ENCODE results near the gene TNS3.

Gene TNS3

GRCh38 chr7:47391726-47392125 is 190.2 kb downstream of the TNS3 start:
- no peaks in the 10 kb centered on the region for H3K27me3 ChIP-seq (replicated peaks in 2 of 5; ENCODE audit: control insufficient read depth in 4 of 5, insufficient read depth in 5 of 5, low read length in 4 of 5)
- ChIA-PET POLR2A (no interaction called here), CTCF (no interaction called here)
- peaks cover 11 to 93% (median 70%) of the 10 kb centered on the region in 4 experiments for H3K36me3 ChIP-seq (ENCODE audit: control insufficient read depth in 4 of 4, insufficient read depth in 4 of 4, low read length in 3 of 4)
- no peak overlapping the region for H3K27ac ChIP-seq (ENCODE audit: insufficient read depth in 1 of 2, low read depth in 1 of 2, low read length in 2 of 2, poor library complexity in 1 of 2, severe bottlenecking in 2 of 2)
- H3K4me3 ChIP-seq (ENCODE audit: control insufficient read depth in 1 of 7, extremely low read depth in 1 of 7, insufficient read depth in 4 of 7, low read depth in 2 of 7, low read length in 6 of 7): no peak overlapping the region
- no peak for DNase-seq
- H3K9me3 ChIP-seq (ENCODE audit: control extremely low read depth in 1 of 5, control insufficient read depth in 4 of 5, insufficient read depth in 2 of 5, low read depth in 1 of 5, low read length in 4 of 5): no peaks in the 10 kb centered on the region
- H3K4me1 ChIP-seq (ENCODE audit: control extremely low read depth in 1 of 4, control insufficient read depth in 4 of 4, insufficient read depth in 4 of 4, low read length in 3 of 4): no peaks in the 10 kb centered on the region
- 93% methylated on average over 11 of the region's 11 CpGs for WGBS (ENCODE audit: insufficient coverage)

GRCh38 chr7:47390914-47391313 is 191.0 kb downstream of the TNS3 start:
- H3K27me3 ChIP-seq (replicated peaks in 2 of 5; ENCODE audit: control insufficient read depth in 4 of 5, insufficient read depth in 5 of 5, low read length in 4 of 5): no peaks in the 10 kb centered on the region
- H3K27ac ChIP-seq (ENCODE audit: insufficient read depth in 1 of 2, low read depth in 1 of 2, low read length in 2 of 2, poor library complexity in 1 of 2, severe bottlenecking in 2 of 2): no peak overlapping the region
- 83% methylated on average over 8 of the region's 8 CpGs for WGBS (ENCODE audit: insufficient coverage)
- DNase-seq: no peak
- ChIA-PET POLR2A (no interaction called here), CTCF (no interaction called here)
- peaks cover 11 to 93% (median 66%) of the 10 kb centered on the region in 4 experiments for H3K36me3 ChIP-seq (ENCODE audit: control insufficient read depth in 4 of 4, insufficient read depth in 4 of 4, low read length in 3 of 4)
- no peak overlapping the region for H3K4me3 ChIP-seq (ENCODE audit: control insufficient read depth in 1 of 7, extremely low read depth in 1 of 7, insufficient read depth in 4 of 7, low read depth in 2 of 7, low read length in 6 of 7)
- no peaks in the 10 kb centered on the region for H3K4me1 ChIP-seq (ENCODE audit: control extremely low read depth in 1 of 4, control insufficient read depth in 4 of 4, insufficient read depth in 4 of 4, low read length in 3 of 4)
- no peaks in the 10 kb centered on the region for H3K9me3 ChIP-seq (ENCODE audit: control extremely low read depth in 1 of 5, control insufficient read depth in 4 of 5, insufficient read depth in 2 of 5, low read depth in 1 of 5, low read length in 4 of 5)

DNA sequence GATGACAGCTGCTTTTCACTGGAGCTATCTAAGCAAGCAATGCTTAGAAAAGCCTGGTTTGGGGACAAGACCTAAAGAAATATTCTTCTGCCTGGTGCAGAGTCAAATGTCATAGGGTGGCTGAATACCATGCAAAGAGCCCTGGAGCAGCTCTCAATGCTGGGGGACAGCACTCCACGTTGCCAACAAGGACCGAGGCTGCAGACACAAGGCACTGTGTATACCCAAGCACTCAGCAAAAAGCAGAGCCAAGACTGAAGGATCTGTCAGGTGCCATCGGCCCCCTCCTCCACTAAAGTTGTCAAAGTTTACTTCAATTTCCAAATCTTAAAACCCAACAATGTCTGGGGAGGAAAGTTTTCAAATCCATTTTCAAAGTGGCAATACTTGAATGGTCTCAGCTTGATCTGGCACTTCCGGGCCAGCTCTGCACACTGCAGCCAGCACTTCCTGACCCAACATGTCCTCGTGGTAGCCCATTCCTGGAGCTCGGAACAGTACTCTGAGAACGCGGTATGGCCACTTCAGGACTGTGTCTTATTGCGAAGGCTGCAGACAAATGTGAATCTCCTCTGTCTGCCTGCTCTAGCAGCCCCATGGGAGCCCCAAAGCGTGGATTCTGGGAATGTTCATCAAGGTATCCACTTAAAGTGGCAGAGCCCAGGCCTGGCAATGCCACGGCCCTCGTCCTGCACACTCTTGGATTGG is 191.8 kb downstream of the TNS3 start:
- H3K27me3 ChIP-seq (replicated peaks in 2 of 5; ENCODE audit: control insufficient read depth in 4 of 5, insufficient read depth in 5 of 5, low read length in 4 of 5): no peaks in the 10 kb centered on the region
- H3K4me1 ChIP-seq (ENCODE audit: control extremely low read depth in 1 of 4, control insufficient read depth in 4 of 4, insufficient read depth in 4 of 4, low read length in 3 of 4): no peaks in the 10 kb centered on the region
- 97% methylated on average over 10 of the region's 12 CpGs for WGBS (ENCODE audit: insufficient coverage)
- no peak for DNase-seq
- peaks cover 11 to 90% (median 64%) of the 10 kb centered on the region in 4 experiments for H3K36me3 ChIP-seq (ENCODE audit: control insufficient read depth in 4 of 4, insufficient read depth in 4 of 4, low read length in 3 of 4)
- ChIA-PET CTCF (no interaction called here), POLR2A (no interaction called here)
- no peak overlapping the region for H3K4me3 ChIP-seq (ENCODE audit: control insufficient read depth in 1 of 7, extremely low read depth in 1 of 7, insufficient read depth in 4 of 7, low read depth in 2 of 7, low read length in 6 of 7)
- H3K27ac ChIP-seq (ENCODE audit: insufficient read depth in 1 of 2, low read depth in 1 of 2, low read length in 2 of 2, poor library complexity in 1 of 2, severe bottlenecking in 2 of 2): no peak overlapping the region
- no peaks in the 10 kb centered on the region for H3K9me3 ChIP-seq (ENCODE audit: control extremely low read depth in 1 of 5, control insufficient read depth in 4 of 5, insufficient read depth in 2 of 5, low read depth in 1 of 5, low read length in 4 of 5)

GRCh38 chr7:47389171-47389922 is 192.6 kb downstream of the TNS3 start:
- H3K4me3 ChIP-seq (ENCODE audit: control insufficient read depth in 1 of 7, extremely low read depth in 1 of 7, insufficient read depth in 4 of 7, low read depth in 2 of 7, low read length in 6 of 7): no peak overlapping the region
- H3K27me3 ChIP-seq (replicated peaks in 2 of 5; ENCODE audit: control insufficient read depth in 4 of 5, insufficient read depth in 5 of 5, low read length in 4 of 5): no peaks in the 10 kb centered on the region
- H3K4me1 ChIP-seq (ENCODE audit: control extremely low read depth in 1 of 4, control insufficient read depth in 4 of 4, insufficient read depth in 4 of 4, low read length in 3 of 4): no peaks in the 10 kb centered on the region
- H3K36me3 ChIP-seq (ENCODE audit: control insufficient read depth in 4 of 4, insufficient read depth in 4 of 4, low read length in 3 of 4): peaks cover 6 to 90% (median 61%) of the 10 kb centered on the region in 4 experiments
- CTCF ChIA-PET: no interaction called here
- no peaks in the 10 kb centered on the region for H3K9me3 ChIP-seq (ENCODE audit: control extremely low read depth in 1 of 5, control insufficient read depth in 4 of 5, insufficient read depth in 2 of 5, low read depth in 1 of 5, low read length in 4 of 5)
- no peak for DNase-seq
- WGBS (ENCODE audit: insufficient coverage): 98% methylated on average over 16 of the region's 16 CpGs
- H3K27ac ChIP-seq (ENCODE audit: insufficient read depth in 1 of 2, low read depth in 1 of 2, low read length in 2 of 2, poor library complexity in 1 of 2, severe bottlenecking in 2 of 2): no peak overlapping the region
- POLR2A ChIA-PET: no interaction called here

DNA sequence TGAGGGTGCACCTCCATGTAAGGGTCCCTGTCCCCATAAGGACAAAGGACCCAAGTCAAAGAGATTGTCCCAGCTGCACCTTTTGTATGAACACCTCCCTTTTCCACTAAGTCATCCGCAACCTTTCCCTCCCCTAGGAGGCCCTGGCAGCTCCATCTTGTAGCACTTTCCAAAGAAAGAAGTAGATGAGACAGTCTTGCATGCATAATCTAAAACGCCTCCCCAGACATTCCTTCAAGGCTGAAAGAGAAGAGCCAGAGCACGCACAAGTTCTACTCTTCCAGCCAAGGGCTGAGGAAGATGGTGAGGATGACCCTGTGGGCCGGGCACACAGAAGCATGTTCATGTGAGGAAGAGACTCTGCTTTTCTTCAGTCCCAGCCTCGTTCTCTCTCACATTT is 194.4 kb downstream of the TNS3 start:
- H3K27ac ChIP-seq (ENCODE audit: insufficient read depth in 1 of 2, low read depth in 1 of 2, low read length in 2 of 2, poor library complexity in 1 of 2, severe bottlenecking in 2 of 2): no peak overlapping the region
- H3K4me3 ChIP-seq (ENCODE audit: control insufficient read depth in 1 of 7, extremely low read depth in 1 of 7, insufficient read depth in 4 of 7, low read depth in 2 of 7, low read length in 6 of 7): no peak overlapping the region
- no peak for DNase-seq
- no peaks in the 10 kb centered on the region for H3K4me1 ChIP-seq (ENCODE audit: control extremely low read depth in 1 of 4, control insufficient read depth in 4 of 4, insufficient read depth in 4 of 4, low read length in 3 of 4)
- no peaks in the 10 kb centered on the region for H3K27me3 ChIP-seq (replicated peaks in 2 of 5; ENCODE audit: control insufficient read depth in 4 of 5, insufficient read depth in 5 of 5, low read length in 4 of 5)
- peaks cover 10 to 89% (median 61%) of the 10 kb centered on the region in 4 experiments for H3K36me3 ChIP-seq (ENCODE audit: control insufficient read depth in 4 of 4, insufficient read depth in 4 of 4, low read length in 3 of 4)
- CTCF ChIA-PET: no interaction called here
- WGBS (ENCODE audit: insufficient coverage): 100% methylated on average over 4 of the region's 5 CpGs
- no peaks in the 10 kb centered on the region for H3K9me3 ChIP-seq (ENCODE audit: control extremely low read depth in 1 of 5, control insufficient read depth in 4 of 5, insufficient read depth in 2 of 5, low read depth in 1 of 5, low read length in 4 of 5)
- POLR2A ChIA-PET: no interaction called here

GRCh38 chr7:47386273-47386835 is 195.6 kb downstream of the TNS3 start:
- DNase-seq: no peak
- H3K36me3 ChIP-seq (ENCODE audit: control insufficient read depth in 4 of 4, insufficient read depth in 4 of 4, low read length in 3 of 4): peaks cover 10 to 88% (median 55%) of the 10 kb centered on the region in 4 experiments
- CTCF ChIA-PET: interaction anchor here (1.4 kb wide), 1 partner anchor 9 kb away, joined by 3 read pairs; no protein-coding TSS in a partner anchor
- H3K4me1 ChIP-seq (ENCODE audit: control extremely low read depth in 1 of 4, control insufficient read depth in 4 of 4, insufficient read depth in 4 of 4, low read length in 3 of 4): no peaks in the 10 kb centered on the region
- no peaks in the 10 kb centered on the region for H3K27me3 ChIP-seq (replicated peaks in 2 of 5; ENCODE audit: control insufficient read depth in 4 of 5, insufficient read depth in 5 of 5, low read length in 4 of 5)
- no peak overlapping the region for H3K27ac ChIP-seq (ENCODE audit: insufficient read depth in 1 of 2, low read depth in 1 of 2, low read length in 2 of 2, poor library complexity in 1 of 2, severe bottlenecking in 2 of 2)
- H3K9me3 ChIP-seq (ENCODE audit: control extremely low read depth in 1 of 5, control insufficient read depth in 4 of 5, insufficient read depth in 2 of 5, low read depth in 1 of 5, low read length in 4 of 5): no peaks in the 10 kb centered on the region
- POLR2A ChIA-PET: no interaction called here
- 94% methylated on average over 11 of the region's 14 CpGs for WGBS (ENCODE audit: insufficient coverage)
- H3K4me3 ChIP-seq (ENCODE audit: control insufficient read depth in 1 of 7, extremely low read depth in 1 of 7, insufficient read depth in 4 of 7, low read depth in 2 of 7, low read length in 6 of 7): no peak overlapping the region

- H3K36me3 ChIP-seq (ENCODE audit: control insufficient read depth in 4 of 4, insufficient read depth in 4 of 4, low read length in 3 of 4): peaks cover 8 to 88% (median 55%) of the 10 kb centered on the region in 4 experiments
- H3K4me1 ChIP-seq (ENCODE audit: control extremely low read depth in 1 of 4, control insufficient read depth in 4 of 4, insufficient read depth in 4 of 4, low read length in 3 of 4): no peaks in the 10 kb centered on the region
- H3K27me3 ChIP-seq (replicated peaks in 2 of 5; ENCODE audit: control insufficient read depth in 4 of 5, insufficient read depth in 5 of 5, low read length in 4 of 5): no peaks in the 10 kb centered on the region
- no peak overlapping the region for H3K4me3 ChIP-seq (ENCODE audit: control insufficient read depth in 1 of 7, extremely low read depth in 1 of 7, insufficient read depth in 4 of 7, low read depth in 2 of 7, low read length in 6 of 7)
- no peak for DNase-seq
- H3K9me3 ChIP-seq (ENCODE audit: control extremely low read depth in 1 of 5, control insufficient read depth in 4 of 5, insufficient read depth in 2 of 5, low read depth in 1 of 5, low read length in 4 of 5): no peaks in the 10 kb centered on the region
- WGBS (ENCODE audit: insufficient coverage): 91% methylated on average over 7 of the region's 10 CpGs
- ChIA-PET POLR2A (no interaction called here), CTCF (interaction anchor here (1.4 kb wide), 1 partner anchor 10 kb away, joined by 3 read pairs; no protein-coding TSS in a partner anchor)
- no peak overlapping the region for H3K27ac ChIP-seq (ENCODE audit: insufficient read depth in 1 of 2, low read depth in 1 of 2, low read length in 2 of 2, poor library complexity in 1 of 2, severe bottlenecking in 2 of 2)
Observed at GRCh38 chr7:47385536-47386125, 196.3 kb downstream of the TNS3 start.
